Right atrium auricular region (tissue), 2 donors: Measurements from ENCODE around the gene ZNF496. TPM values are rescaled to one million over a fixed set of nuclear protein-coding genes. Genes with fewer than 3 reads are reported as not detected.

ENCODE experiments used
- DNase-seq: peaks from one replicate; pipeline ENCODE4 v3.0.0-alpha.2; 2019; ENCODE audit warnings: low spot score
- H3K27ac ChIP-seq, 2 donors: fragments of 200-600 bp; sonication (generic); 1 replicate in 1 of 2; 2 replicates in 1 of 2; pipeline ENCODE4 v1.5.1; 2016 to 2019
- H3K27me3 ChIP-seq, 2 donors: fragments of 200-600 bp; sonication (generic); one replicate each; pipeline versions ENCODE4 v1.5.1 to v1.6.0; 2017 to 2019
- H3K36me3 ChIP-seq: fragments of 200-600 bp; sonication (generic); one replicate; pipeline ENCODE4 v1.5.1; 2016
- H3K4me1 ChIP-seq, 2 donors: fragments of 200-600 bp; sonication (generic); one replicate each; pipeline versions ENCODE4 v1.5.1 to v1.6.0; 2017 to 2019
- H3K4me3 ChIP-seq, 2 donors: fragments of 200-600 bp; sonication (generic); 1 replicate in 1 of 2; 2 replicates in 1 of 2; pipeline ENCODE4 v1.5.1; 2017 to 2019; ENCODE audit warnings: mild to moderate bottlenecking in 1 of 2, moderate library complexity in 1 of 2
- H3K9me3 ChIP-seq, 2 donors: fragments of 200-600 bp; sonication (generic); one replicate each; pipeline ENCODE4 v1.5.1; 2019
- CTCF ChIP-seq, 2 donors: fragments of 200-600 bp; sonication (generic); IDR thresholded peaks; one replicate each; pipeline ENCODE4 v1.5.1; 2019; ENCODE audit warnings: antibody characterized with exemption in 2 of 2
- total RNA-seq, 2 donors: library from RNA; depleted of rRNA; stranded (reverse); fragments of >200 nt; gene quantifications; one replicate each; pipeline ENCODE4 v1.1.0, GENCODE V29; 2016

ZNF496 gene
- total RNA-seq, 2 donors from 2014 or later, result 19.4 to 32.6 TPM

DNA sequence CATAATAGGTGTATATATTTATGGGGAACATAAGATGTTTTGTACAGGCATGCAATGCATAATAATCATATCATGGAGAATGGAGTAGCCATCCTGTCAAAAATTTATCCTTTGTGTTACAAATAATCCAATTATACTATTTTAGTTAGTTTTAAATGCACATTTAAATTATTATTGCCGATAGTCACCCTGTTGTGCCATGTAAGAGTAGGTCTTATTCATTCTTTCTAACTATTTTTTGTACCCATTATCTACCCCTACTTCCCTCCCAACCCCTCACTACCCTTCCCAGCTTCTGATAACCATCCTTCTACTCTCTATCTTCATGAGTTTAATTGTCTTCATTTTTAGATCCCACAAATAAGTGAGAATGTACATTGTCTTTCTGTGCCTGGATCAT is 84.1 kb downstream of the ZNF496 start:
- Histone ChIP-seq H3K36me3 (no peaks in the 10 kb centered on the region), H3K27me3 (no peaks in the 10 kb centered on the region), H3K27ac (no peak overlapping the region), H3K4me3 (no peak overlapping the region), H3K4me1 (no peaks in the 10 kb centered on the region), H3K9me3 (peaks cover 0 to 21% of the 10 kb centered on the region in 2 donors)
- DNase-seq, result no peak
- TF ChIP-seq CTCF (IDR thresholded peaks at IDR 0.05), result no peak

Other genes starting within 250 kb of the ZNF496 start
- gene ZNF669, start 227.5 kb downstream of the ZNF496 start, total RNA-seq, result 1 to 10 TPM; 3.2 to 3.6 TPM
- gene ZNF124, start 159.8 kb downstream of the ZNF496 start, total RNA-seq, result 10 to 100 TPM; 10.2 to 22.6 TPM
- gene VN1R5, start 75.8 kb downstream of the ZNF496 start, total RNA-seq, result not detected
- 1 to 10 TPM; 1.0 to 1.3 TPM for gene NLRP3, start 84.3 kb upstream of the ZNF496 start, total RNA-seq
- not detected for gene OR2B11, start 126.2 kb upstream of the ZNF496 start, total RNA-seq
- not detected for gene OR2C3, start 204.6 kb upstream of the ZNF496 start, total RNA-seq
- not detected for gene GCSAML, start 217.3 kb upstream of the ZNF496 start, total RNA-seq